Cardiac atrium fibroblast (primary cell): ENCODE results near the gene PLEKHA6. TPM values are rescaled to one million over a fixed set of nuclear protein-coding genes. Genes with fewer than 3 reads are reported as not detected.

Experiments
- total RNA-seq: library from RNA; depleted of rRNA; stranded (reverse); fragments of >200 nt; gene quantifications from 2 replicates; pipeline ENCODE4 v1.2.3, GENCODE V29; 2015

Gene PLEKHA6
- total RNA-seq = 3.7 and 37.0 TPM in 2 replicates

DNA sequence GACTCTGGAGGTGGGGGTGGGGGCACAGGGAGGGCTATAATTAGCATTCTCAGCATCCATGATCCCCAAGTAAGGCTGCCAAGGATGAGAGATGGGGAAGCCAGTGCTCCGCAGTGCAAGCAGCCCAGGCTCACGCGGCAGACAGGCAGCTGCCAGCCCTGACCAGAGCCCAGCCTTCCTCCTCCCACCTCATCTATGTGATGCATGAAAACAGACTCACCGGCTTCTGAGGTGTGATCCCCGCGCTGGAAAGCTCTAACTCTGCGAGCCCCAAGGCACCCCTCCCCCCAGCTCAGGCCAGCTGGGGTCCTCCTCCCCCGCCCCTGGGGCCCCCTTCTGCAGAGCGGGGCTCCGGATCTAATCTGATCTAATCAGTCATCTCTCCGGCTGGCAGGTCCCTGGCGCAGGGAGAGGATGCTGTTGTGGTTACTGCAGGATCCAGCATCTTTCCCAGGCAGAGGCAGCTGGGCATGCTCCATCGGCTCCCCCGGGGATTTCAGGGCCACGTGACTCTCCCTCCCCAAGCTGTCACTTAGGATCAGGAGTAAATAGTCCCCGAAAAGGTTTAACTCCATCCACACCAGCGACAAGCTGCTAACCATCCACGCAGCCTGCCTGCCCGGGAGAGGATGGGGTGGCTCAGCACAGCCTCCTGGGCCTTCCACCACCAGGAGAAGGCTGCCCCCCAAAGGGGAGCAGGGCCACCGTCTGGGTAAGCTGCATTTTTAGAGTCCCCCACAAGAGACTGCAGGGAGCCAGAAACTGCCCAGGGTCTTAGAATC is at the start of gene PLEKHA6:
PLEKHA6 (minus strand) TSS at position 456 of the 782 bp plus-strand sequence. CDS start 86,202 bp downstream, outside the sequence.

GRCh38 chr1:204213668-204214662 is 145.8 kb downstream of the PLEKHA6 start, which contains the start of gene GOLT1A:
Gene GOLT1A (minus strand): TSS chr1:204213988. CDS start chr1:204213906, 82 bp downstream.

GRCh38 chr1:204196068-204196795 is 163.5 kb downstream of the PLEKHA6 start, which contains the start of gene KISS1:
Gene KISS1 (minus strand): TSS chr1:204196491. CDS start chr1:204192876, 3,615 bp downstream.

Other genes with a start within 250 kb of the PLEKHA6 start
- 4.7 and 6.7 TPM in 2 replicates for gene ETNK2, start 207.9 kb downstream of the PLEKHA6 start, total RNA-seq
- gene REN, start 193.6 kb downstream of the PLEKHA6 start, total RNA-seq = not detected in 2 replicates
- not detected in 2 replicates for gene KISS1, start 163.4 kb downstream of the PLEKHA6 start, total RNA-seq
- gene GOLT1A, start 145.9 kb downstream of the PLEKHA6 start, total RNA-seq = not detected in 2 replicates
- gene PPP1R15B, start 51.9 kb upstream of the PLEKHA6 start, total RNA-seq = 28.7 and 31.4 TPM in 2 replicates
- gene PIK3C2B, start 134.9 kb upstream of the PLEKHA6 start, total RNA-seq = 0.36 and 1.5 TPM in 2 replicates
- 10.7 and 13.0 TPM in 2 replicates for gene MDM4, start 156.5 kb upstream of the PLEKHA6 start, total RNA-seq